Breast epithelium (tissue), 3 donors: ENCODE results near the gene COL28A1.

Source experiments
- POLR2AphosphoS5 ChIP-seq, 3 donors: sonication (generic); formaldehyde crosslinking; IDR thresholded peaks; one replicate each; pipeline ENCODE4 v1.6.1; 2017; ENCODE audit warnings: antibody characterized with exemption in 3 of 3
- TF ChIP-seq, protein P1 (sequence below), 3 donors: fragments of 450-650 bp; IDR thresholded peaks; one replicate each; pipeline ENCODE4 v1.5.1; 2016 to 2017; ENCODE audit warnings: antibody characterized with exemption in 3 of 3, mild to moderate bottlenecking in 3 of 3, moderate library complexity in 3 of 3

- TF ChIP-seq, protein P1, sequence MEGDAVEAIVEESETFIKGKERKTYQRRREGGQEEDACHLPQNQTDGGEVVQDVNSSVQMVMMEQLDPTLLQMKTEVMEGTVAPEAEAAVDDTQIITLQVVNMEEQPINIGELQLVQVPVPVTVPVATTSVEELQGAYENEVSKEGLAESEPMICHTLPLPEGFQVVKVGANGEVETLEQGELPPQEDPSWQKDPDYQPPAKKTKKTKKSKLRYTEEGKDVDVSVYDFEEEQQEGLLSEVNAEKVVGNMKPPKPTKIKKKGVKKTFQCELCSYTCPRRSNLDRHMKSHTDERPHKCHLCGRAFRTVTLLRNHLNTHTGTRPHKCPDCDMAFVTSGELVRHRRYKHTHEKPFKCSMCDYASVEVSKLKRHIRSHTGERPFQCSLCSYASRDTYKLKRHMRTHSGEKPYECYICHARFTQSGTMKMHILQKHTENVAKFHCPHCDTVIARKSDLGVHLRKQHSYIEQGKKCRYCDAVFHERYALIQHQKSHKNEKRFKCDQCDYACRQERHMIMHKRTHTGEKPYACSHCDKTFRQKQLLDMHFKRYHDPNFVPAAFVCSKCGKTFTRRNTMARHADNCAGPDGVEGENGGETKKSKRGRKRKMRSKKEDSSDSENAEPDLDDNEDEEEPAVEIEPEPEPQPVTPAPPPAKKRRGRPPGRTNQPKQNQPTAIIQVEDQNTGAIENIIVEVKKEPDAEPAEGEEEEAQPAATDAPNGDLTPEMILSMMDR (IDR thresholded peaks at IDR 0.05): no peak
- TF ChIP-seq POLR2AphosphoS5 (IDR thresholded peaks at IDR 0.05): no peak
These were observed 99.7 kb downstream of the COL28A1 start for GRCh38 chr7:7435978-7436377.
